Heart left ventricle (tissue), 16 donors: ENCODE data around the gene KRT4. TPM values are rescaled to one million over a fixed set of nuclear protein-coding genes. Genes with fewer than 3 reads are reported as not detected.

Experiments used
- ATAC-seq, 4 donors: fragments of 200-7000 bp; cut with Tn5 transposase; one replicate each; pipeline ENCODE4 v1.9.1; 2020 to 2022; ENCODE audit warnings: moderate library complexity in 4 of 4, mild to moderate bottlenecking in 3 of 4, moderate number of reproducible peaks in 1 of 4
- DNase-seq, 5 donors: peaks; one replicate each; pipeline ENCODE4 v3.0.0-alpha.2; 2020
- H3K27ac ChIP-seq, 12 donors: fragments of 200-600 bp; sonication (generic) in 4 of 12; one replicate each; pipeline versions ENCODE4 v1.5.0 to v1.8.0; 2016 to 2022; ENCODE audit warnings: mild to moderate bottlenecking in 2 of 12
- H3K27me3 ChIP-seq, 9 donors: fragments of 200-600 bp; sonication (generic) in 2 of 9; one replicate each; pipeline versions ENCODE4 v1.5.1 to v1.8.0; 2016 to 2022; ENCODE audit warnings: mild to moderate bottlenecking in 3 of 9
- H3K36me3 ChIP-seq, 9 donors: fragments of 200-600 bp; sonication (generic) in 2 of 9; one replicate each; pipeline versions ENCODE4 v1.5.0 to v1.8.0; 2018 to 2022; ENCODE audit warnings: mild to moderate bottlenecking in 2 of 9
- H3K4me1 ChIP-seq, 12 donors: fragments of 200-600 bp; sonication (generic) in 4 of 12; one replicate each; pipeline versions ENCODE4 v1.5.0 to v1.8.0; 2016 to 2022; ENCODE audit warnings: mild to moderate bottlenecking in 3 of 12
- H3K4me3 ChIP-seq, 12 donors: fragments of 200-600 bp; sonication (generic) in 4 of 12; one replicate each; pipeline versions ENCODE4 v1.5.0 to v1.8.0; 2017 to 2022; ENCODE audit warnings: mild to moderate bottlenecking in 9 of 12, moderate library complexity in 4 of 12
- H3K9me3 ChIP-seq, 12 donors: fragments of 200-600 bp; sonication (generic) in 4 of 12; one replicate each; pipeline versions ENCODE4 v1.5.0 to v1.8.0; 2016 to 2022; ENCODE audit warnings: mild to moderate bottlenecking in 1 of 12
- CTCF ChIP-seq, 12 donors: fragments of 200-600 bp; sonication (generic) in 4 of 12; IDR thresholded peaks; one replicate each; pipeline versions ENCODE4 v1.5.0 to v1.8.0; 2018 to 2022; ENCODE audit warnings: antibody characterized with exemption in 12 of 12, mild to moderate bottlenecking in 5 of 12
- POLR2A ChIP-seq, 2 donors: fragments of 450-650 bp; IDR thresholded peaks; one replicate each; pipeline ENCODE4 v1.6.1; 2017; ENCODE audit warnings: antibody characterized with exemption in 2 of 2, mild to moderate bottlenecking in 2 of 2, moderate library complexity in 2 of 2
- WGBS, 4 donors: extraction: QIAGEN DNeasy Blood & Tissue Kit in 2 of 4; methylation state at CpG; one replicate each; pipeline versions ENCODE4 v1.1.5 to v1.1.7; 2013 to 2018; 5-methylcytosine and 5-hydroxymethylcytosine counted together
- intact Hi-C, 10 donors: fragments of 100-400 bp; cut with DNase I; formaldehyde crosslinking; loops; one replicate each; pipeline versions ENCODE4 v1.11.1 to v1.14.2; 2022
- polyA plus RNA-seq, 2 donors: library from polyadenylated mRNA; stranded (reverse); fragments of 200-250 nt; gene quantifications; one replicate each; pipeline ENCODE4 v1.2.3, GENCODE V29; 2013
- total RNA-seq, 9 donors: library from RNA; depleted of rRNA in 2 of 9; stranded (reverse); fragments of >200 nt in 2 of 9; fragmentation: NEBNext Ultra II Directional in 3 of 9; extraction: Animal tissue kit (Norgen Biotek cat#: 25700) in 3 of 9; gene quantifications; one replicate each; pipeline versions ENCODE4 v1.1.0 to v1.2.4, GENCODE V29; 2016 to 2023
- donor health status: ischemic (EF 13 %, LVEDD 7.1; RV severe dilation, severe dysfunction).
- donor health status: healthy with polysubstance abuse.
- donor health status: DM: no; HTN: yes; CAD: no.
- donor health status: DM: no; HTN: no; CAD: no.
- donor health status: ischemic (EF 25% LVEDD 6.9; RV normal size, moderate dysfunction).
- donor health status: ischemic (EF 25% LVEDD 5.7; RV mildly dilated, moderate dysfunction).
- donor health status: healthy.
- donor health status: DM: yes; HTN: yes; CAD: no.
- donor health status: ischemic (EF 35%, LVEDD 5.7; RV mildly dilated, moderate dysfunction).
- donor health status: nonischemic (EF 11% LVEDD 7.7; RV severe dilation, severe dysfunction).
- donor health status: DM: yes; HTN: yes; CAD: no.
- donor health status: PGD.
- donor health status: ischemic (EF 29% LVEDD 5.4; RV normal size, mild dysfunction).
- donor health status: nonischemic (EF 23%, LVEDD 6.1; RV moderate dilation, normal function).

The KRT4 gene
- total and polyA plus RNA-seq, 11 donors = 0.51 TPM; not detected in 10

GRCh38 chr12:52772188-52772587 is 41.7 kb downstream of the KRT4 start:
- 82 to 89% (median 87%) methylated on average over 4 of the region's 4 CpGs for WGBS, 4 donors
- Histone ChIP-seq H3K27me3 (peaks cover 0 to 11% (median 0%) of the 10 kb centered on the region in 9 donors), H3K9me3 (no peaks in the 10 kb centered on the region)

GRCh38 chr12:52771505-52771904 is 42.4 kb downstream of the KRT4 start:
- Histone ChIP-seq H3K9me3 (no peaks in the 10 kb centered on the region), H3K4me3 (no peak overlapping the region), H3K4me1 (no peaks in the 10 kb centered on the region), H3K27me3 (peaks cover 0 to 9% (median 0%) of the 10 kb centered on the region in 9 donors), H3K36me3 (no peaks in the 10 kb centered on the region), H3K27ac (no peak overlapping the region)
- intact Hi-C loops = no loop called here
- DNase-seq = no peak
- ATAC-seq = no peak
- 64 to 81% (median 67%) methylated on average over 4 of the region's 4 CpGs for WGBS, 4 donors
- TF ChIP-seq POLR2A (IDR thresholded peaks at IDR 0.05) (no peak), CTCF (IDR thresholded peaks at IDR 0.05) (no peak)

More at GRCh38 chr12:52772188-52772587, 41.7 kb downstream of the KRT4 start:
- no peak for TF ChIP-seq CTCF (IDR thresholded peaks at IDR 0.05)
- TF ChIP-seq POLR2A (IDR thresholded peaks at IDR 0.05) = no peak
- H3K27ac ChIP-seq = no peak overlapping the region
- intact Hi-C loops = no loop called here
- DNase-seq (no peak), ATAC-seq (no peak)
- H3K4me3 ChIP-seq = no peak overlapping the region
- H3K36me3 ChIP-seq = no peaks in the 10 kb centered on the region
- H3K4me1 ChIP-seq = no peaks in the 10 kb centered on the region

- H3K36me3 ChIP-seq = no peaks in the 10 kb centered on the region
- TF ChIP-seq CTCF (IDR thresholded peaks at IDR 0.05) = no peak
- TF ChIP-seq POLR2A (IDR thresholded peaks at IDR 0.05) = no peak
- DNase-seq = no peak
- no peak for ATAC-seq
- WGBS, 4 donors = 67 to 74% (median 69%) methylated on average over 6 of the region's 6 CpGs
- intact Hi-C loops = no loop called here
- no peak overlapping the region for H3K4me3 ChIP-seq
- H3K4me1 ChIP-seq = no peaks in the 10 kb centered on the region
- H3K27me3 ChIP-seq = peaks cover 0 to 9% (median 0%) of the 10 kb centered on the region in 9 donors
- no peaks in the 10 kb centered on the region for H3K9me3 ChIP-seq
- no peak overlapping the region for H3K27ac ChIP-seq
Observed at GRCh38 chr12:52771088-52771487, 42.8 kb downstream of the KRT4 start.

GRCh38 chr12:52769946-52770345 is 44.0 kb downstream of the KRT4 start:
- no peaks in the 10 kb centered on the region for H3K4me1 ChIP-seq
- H3K9me3 ChIP-seq = no peaks in the 10 kb centered on the region
- H3K27ac ChIP-seq = no peak overlapping the region
- no peak overlapping the region for H3K4me3 ChIP-seq
- TF ChIP-seq CTCF (IDR thresholded peaks at IDR 0.05) (no peak), POLR2A (IDR thresholded peaks at IDR 0.05) (no peak)
- no peak for DNase-seq
- intact Hi-C loops = no loop called here
- peaks cover 0 to 9% (median 0%) of the 10 kb centered on the region in 9 donors for H3K27me3 ChIP-seq
- ATAC-seq = no peak
- H3K36me3 ChIP-seq = no peaks in the 10 kb centered on the region
